ENCODE results near the gene AKT1S1.

Gene AKT1S1

DNA sequence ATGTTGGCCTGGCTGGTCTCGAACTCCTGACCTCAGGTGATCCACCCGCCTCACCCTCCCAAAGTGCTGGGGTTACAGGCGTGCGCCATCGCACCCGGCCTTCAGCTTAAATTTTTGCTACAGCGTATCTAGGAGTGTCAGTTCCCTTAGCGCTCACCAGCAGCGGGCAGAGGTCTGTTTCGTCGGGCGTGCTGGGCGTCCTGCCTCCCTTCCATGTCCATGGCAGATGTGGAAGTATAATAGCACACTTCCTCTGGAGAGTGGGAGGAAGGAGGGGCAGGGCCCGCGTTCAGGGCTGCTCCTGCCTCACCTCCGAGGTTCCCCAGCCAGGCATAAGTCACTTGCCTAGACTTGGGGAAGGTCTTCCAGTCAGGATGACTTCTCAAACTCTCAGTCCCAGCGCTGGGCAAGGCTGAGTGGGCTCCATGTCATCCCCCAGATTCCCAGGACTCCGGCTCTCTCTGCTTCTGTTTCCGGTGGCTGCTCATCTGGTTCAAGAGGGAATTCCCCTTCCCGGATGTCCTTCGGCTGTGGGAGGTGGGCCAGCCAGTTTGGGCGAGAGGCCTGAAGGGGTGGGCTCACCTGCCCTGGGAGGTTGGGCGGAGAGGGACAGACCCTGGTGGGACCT is 10.0 kb upstream of the AKT1S1 start:
- no peak overlapping the region for H3K4me3 ChIP-seq (ENCODE audit: low read depth, low read length)

DNA sequence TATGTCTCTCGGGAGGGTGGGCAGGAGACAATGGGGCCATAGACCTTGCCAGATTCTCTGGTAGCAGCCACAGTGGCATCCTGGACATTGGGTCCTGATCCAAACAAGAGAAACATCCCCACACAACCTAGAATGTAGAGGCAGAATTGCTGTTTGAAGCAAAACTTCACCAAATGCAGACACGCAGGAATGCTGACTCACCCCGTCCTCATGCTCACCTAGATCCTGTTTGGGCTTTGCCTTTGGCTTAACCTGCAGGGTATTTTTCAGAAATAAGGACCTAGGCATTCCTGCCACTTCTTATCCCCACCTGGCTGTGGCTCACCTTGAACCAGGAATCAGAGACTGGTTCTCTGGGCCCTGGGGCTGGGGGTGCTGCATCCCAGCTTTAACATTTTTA is 7.6 kb upstream of the AKT1S1 start:
- H3K4me3 ChIP-seq (ENCODE audit: low read depth, low read length) = no peak overlapping the region

DNA sequence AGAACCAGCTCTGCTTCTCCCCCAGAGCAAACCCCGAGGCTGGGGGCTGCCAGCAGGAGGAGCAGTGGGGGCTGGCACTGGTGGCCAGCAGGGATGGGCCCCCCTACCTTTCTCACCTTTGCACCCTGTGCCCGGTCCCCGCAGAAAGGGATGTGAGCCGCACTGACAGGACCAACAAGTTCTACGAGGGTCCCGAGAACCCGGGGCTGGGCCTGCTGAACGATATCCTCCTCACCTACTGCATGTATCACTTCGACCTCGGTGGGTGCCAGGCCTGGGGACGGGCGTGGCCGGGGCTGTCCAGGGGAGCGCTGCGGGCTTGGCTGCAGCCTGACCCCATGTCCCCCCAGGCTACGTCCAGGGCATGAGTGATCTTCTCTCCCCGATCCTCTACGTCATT is 7.0 kb upstream of the AKT1S1 start:
- no peak overlapping the region for H3K4me3 ChIP-seq (ENCODE audit: low read depth, low read length)

DNA sequence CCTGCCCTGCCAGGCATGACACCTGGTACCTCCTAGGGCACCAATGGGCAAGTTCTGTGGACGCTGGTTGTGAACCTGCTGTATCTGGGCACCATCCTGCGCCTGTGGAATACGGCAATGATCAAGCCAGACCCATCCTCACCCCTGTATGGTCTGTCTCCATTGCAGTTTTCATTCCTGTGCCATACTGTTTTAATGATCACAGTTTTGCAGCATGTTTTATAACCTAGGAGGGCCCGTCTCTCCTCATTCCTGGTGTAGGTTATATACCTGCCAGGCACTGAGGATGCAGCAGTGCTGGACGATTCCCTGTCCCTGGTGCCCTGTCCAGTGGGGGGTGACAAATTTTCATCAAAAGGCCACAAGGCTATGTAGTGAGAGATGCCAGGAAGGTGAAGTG is 5.9 kb upstream of the AKT1S1 start:
- no peak overlapping the region for H3K4me3 ChIP-seq (ENCODE audit: low read depth, low read length)

DNA sequence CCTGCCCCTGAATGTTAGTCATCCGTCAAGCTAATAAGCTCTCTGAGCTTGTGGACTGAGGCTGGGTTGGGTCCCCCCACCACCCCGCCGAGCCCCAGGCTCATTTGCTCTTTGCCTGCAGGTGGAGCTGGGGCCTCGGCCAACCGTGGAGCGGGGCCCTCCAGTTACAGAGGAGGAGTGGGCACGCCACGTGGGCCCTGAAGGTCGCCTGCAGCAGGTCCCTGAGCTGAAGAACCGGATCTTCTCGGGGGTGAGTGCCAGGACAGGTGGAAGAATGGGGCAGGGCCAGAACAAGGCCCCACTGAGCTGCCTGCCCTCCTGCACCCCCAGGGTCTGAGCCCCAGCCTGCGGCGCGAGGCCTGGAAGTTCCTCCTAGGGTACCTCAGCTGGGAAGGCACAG is 5.5 kb upstream of the AKT1S1 start:
- H3K4me3 ChIP-seq (ENCODE audit: low read depth, low read length) = no peak overlapping the region

DNA sequence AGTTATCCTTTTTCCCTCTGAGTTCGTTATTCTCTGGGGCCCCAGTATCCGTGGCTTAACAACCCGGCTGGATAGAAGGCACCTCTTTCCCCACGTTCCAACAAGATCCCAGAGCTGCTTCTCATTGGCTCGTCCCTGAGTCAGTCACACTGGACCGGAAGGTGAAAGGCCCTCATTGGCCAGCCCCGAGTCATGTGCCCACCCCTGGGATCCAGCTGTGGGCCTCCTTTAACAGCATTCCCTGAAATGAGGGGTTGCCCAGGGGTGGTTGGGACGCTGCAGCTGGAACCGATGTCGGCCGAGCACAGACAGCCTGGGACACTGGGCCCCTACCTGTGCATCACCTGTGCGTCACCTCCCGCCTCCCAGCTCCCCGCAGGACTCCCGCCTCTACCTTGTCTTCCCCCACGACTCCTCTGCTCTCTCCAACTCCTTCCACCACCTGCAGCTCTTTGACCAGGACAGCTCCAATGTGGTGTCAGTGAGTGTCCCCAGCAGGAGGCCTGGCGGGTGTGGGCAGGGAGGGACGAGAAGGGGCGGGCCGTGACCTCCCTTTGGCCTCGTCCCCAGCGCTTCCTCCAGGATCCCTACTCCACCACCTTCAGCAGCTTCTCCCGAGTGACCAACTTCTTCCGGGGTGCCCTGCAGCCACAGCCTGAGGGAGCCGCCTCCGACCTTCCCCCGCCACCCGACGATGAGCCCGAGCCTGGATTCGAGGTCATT is 4.7 kb upstream of the AKT1S1 start:
- no peak overlapping the region for H3K4me3 ChIP-seq (ENCODE audit: low read depth, low read length)

DNA sequence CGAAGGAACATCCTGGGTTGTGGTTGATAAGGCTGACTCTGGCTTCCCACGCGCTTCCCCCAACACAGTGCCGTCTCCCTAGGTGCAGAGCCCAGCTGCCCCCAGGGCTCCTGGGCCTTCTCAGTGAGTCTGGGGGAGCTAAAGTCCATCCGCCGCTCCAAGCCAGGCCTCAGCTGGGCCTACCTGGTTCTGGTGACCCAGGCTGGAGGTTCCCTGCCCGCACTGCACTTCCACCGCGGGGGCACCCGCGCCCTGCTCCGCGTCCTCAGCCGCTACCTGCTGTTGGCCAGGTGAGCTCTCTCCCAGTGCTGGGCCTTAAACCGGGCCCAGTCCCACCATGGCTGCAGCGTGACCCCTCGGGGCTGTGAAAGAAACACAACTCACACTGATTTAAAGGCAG is 4.0 kb upstream of the AKT1S1 start:
- H3K4me3 ChIP-seq (ENCODE audit: low read depth, low read length) = no peak overlapping the region

DNA sequence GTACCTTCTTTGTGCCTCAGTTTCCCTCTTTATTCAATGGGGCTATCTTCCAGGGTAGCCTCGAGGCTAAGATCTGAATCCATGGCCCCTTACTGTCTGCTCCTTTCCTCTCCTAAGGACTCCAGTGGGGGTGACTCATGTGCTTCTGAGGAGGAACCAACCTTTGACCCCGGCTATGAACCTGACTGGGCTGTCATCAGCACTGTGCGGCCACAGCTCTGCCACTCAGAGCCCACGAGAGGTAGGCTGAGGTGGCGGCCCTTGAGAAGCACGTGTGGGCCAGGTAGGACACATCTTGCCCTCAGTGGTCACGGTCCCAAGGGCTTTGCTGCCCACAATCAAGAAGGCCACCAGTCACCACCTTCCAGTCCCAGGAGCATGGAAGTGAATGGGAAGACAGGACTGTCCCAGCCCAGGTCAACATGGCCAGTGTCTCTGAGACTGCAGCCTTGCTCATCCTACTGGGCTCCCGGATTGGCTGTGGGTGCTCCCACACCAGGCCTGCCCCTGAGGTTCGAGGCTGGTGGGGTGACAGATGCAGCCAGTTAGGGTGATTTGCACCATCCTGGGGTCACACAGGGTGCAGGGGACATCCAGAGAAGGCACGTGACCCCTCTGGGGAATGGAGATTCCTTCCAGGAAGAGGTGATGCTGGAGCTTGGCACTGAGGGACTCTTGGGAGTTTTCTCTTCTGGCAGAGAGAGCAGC is 3.2 kb upstream of the AKT1S1 start:
- no peak overlapping the region for H3K4me3 ChIP-seq (ENCODE audit: low read depth, low read length)

DNA sequence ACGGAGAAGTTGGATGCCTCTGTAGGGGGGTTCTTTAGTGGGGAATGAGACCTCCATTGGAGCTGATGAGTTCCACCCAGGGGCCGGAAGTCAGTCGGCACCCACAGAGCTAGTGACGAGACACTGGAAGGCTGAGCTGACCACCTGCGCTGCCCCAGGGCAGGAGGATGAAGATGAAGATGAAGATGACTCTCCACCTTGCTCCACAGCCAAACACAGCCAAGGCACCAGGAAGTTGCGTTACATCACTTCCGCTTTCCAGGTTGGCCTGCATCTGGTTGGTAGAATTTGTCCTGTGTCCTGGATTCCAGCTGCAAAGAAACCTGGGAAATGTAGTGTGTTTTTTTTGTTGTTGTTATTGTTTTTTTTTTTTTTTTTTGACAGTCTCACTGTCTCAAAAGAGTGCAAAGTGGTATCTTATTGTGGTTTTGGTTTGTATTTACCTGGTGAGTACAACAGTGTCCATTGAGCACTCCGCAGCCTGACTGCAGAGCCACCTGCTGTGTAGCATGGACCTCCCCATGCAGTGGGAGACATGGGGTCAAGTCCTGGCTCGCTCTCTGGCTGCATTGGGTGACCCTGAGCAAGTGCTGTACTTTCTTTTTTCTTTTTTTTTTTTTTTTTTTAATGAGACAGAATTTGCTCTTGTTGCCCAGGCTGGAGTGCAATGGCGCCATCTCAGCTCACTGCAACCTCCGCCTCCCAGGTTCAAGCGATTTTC is 2.2 kb upstream of the AKT1S1 start:
- no peak overlapping the region for H3K4me3 ChIP-seq (ENCODE audit: low read depth, low read length)

DNA sequence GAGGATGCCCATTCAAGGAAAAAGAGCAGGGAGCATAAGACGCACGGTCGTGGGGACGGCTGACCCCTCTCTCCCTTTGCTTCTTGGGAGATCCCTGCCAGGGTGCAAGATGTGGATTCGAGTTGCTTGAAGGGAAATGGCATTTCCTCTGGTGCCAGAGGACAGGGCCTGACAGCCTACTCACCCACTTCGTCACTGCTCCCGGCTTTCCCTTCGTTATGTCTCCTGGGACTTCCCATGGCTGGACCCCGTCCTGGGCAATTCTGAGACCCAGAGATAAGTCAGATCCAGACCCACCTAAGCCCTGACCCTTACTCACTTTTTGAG is 1.6 kb upstream of the AKT1S1 start:
- peak overlapping the region; percentile 98 for H3K4me3 ChIP-seq (ENCODE audit: low read depth, low read length)

DNA sequence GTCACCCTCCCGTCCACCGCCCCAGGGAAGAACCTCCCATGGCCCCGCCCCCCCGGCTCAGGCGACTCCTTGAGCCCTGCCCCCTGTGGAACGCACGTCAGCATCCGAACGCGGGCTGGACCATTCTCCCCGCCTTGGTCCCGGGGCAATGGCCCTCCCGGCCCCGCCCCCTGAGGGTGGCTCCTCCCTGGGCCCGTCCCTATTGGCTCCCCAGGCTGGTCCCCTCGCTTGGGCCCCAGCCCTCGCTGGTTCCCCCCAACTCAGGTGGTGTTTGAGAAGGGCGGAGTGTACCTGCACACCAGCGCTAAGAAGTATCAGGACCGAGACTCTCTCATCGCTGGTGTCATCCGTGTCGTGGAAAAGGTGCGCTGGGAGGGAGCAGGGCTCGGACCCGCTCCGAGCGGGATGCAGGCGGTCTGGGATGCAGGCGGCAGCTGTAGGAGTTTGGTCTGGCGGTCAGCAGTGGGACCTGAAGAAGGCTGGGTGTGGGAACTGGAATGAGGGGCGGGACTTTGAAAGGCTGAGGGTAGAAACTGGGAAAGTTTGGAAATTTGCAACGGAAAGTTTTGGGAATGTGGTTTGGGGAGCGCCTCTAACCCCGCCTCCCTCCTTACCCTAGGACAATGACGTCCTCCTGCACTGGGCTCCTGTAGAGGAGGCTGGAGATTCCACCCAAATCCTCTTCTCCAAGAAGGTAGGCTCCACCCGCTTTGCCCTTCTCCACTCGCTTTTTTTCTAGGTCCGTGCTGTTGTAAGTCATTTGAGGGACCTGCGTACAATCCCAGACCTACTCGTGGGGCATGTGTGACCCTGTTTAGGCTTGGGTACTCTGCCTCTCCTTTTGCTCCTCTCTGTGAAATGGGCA is 956 bp upstream of the AKT1S1 start:
- H3K4me3 ChIP-seq (ENCODE audit: low read depth, low read length) = peak overlapping the region; percentile 98

DNA sequence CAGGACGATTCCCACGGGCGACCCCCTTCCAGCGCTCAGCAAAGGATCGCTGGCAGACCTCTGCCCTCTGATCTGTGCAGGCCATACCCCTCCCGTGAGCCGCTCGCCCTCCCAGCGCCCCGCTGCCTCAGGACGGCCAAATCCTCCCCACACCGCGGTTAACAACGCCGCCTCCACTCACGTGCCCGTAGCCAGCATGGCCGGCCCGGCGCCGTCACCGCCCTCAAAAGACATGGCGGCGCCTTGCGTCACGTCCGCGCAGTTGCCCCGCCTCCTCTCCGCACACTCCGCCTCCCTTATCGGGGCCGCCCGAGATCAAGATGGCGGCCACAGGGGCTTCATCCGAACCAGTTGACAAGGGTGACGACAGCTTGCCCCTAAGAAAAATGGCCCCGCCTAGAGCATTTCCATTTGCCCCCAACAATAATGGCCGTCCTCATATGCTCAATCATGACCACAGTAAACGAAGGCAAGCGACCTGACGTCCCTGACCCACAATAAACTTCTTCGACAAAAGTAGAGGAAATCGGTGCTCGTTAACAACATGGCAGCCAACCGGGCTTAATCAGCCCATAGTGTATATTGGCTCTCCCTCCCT is 634 bp downstream of the AKT1S1 start:
- H3K4me3 ChIP-seq (ENCODE audit: low read depth, low read length) = peak overlapping the region; percentile 98

DNA sequence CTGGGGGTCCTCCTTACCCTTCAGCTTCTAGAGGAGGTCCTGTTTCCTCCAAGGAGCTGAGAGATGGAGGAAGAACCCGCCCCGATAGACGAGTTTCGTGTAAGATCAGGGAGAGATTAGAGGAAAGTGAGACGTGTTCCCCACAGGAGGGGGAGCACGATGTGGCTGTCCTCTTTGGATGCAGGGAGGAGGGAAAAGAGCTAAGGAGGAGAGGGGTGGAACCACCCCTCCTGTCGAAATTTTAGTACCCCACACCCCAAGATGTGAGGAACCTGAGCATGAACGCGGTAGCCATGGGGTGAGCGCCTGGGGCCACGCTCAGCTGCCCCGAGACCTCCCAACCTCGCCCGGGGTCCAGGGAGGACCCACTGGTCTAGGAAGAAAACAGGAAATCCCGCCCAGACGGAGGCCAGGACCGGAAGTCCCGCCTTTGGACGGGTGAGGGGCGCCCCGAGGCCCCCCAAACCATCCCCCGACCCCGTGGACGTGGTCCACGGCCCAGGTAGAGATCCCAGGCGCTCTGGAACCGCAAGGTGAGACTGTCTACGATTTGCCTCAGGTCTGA is 1.2 kb downstream of the AKT1S1 start:
- H3K4me3 ChIP-seq (ENCODE audit: low read depth, low read length) = peak overlapping the region; percentile 98

DNA sequence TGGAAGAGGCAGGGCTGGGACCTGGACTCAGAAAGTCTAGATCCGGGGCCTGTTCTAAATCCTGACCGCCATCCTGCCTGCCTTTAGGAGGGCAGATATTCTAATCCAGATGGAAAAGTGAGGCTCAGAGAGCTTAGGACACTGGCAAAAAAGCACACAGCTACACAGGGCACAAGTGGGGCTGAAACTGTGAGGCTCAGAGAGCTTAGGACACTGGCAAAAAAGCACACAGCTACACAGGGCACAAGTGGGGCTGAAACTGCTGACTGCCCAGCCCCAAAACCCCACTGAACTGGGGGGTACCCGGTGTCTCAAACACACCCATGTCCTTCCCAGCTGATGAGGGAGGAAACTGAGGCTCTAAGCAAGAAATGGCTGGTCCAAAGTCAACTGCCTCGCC is 2.0 kb downstream of the AKT1S1 start:
- H3K4me3 ChIP-seq (ENCODE audit: low read depth, low read length) = peak overlapping the region; percentile 98

DNA sequence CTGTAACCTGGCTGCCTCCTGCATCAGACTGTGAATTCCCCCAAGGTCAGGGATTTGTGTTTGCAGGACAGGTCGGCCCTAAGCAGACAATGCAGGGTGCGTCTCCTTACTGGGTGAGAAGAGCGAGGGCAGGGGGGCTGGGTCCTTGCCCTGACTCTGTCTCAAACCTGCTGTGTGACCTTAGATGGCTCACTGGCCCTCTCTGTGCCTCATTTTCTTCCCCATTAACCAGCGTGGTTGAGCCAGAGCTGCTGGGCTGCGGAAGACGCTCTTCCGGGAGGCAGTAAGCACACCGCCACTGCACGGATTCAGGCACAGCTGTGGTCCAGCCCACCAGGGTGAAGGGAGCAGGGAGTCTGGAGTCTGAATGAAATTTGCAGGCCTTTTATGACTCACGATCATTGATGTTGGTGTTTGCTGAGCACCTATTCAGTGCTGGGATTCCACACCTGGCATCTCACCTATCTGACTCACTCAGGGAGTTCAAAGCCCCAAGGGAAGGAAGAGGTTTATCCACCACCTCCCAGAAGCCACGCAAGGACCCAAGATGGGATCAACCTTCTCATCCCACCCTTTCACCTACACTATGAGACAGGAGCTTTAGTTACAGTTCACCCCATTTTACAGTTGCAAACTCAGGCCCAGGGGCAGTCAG is 2.5 kb downstream of the AKT1S1 start:
- H3K4me3 ChIP-seq (ENCODE audit: low read depth, low read length) = no peak overlapping the region

DNA sequence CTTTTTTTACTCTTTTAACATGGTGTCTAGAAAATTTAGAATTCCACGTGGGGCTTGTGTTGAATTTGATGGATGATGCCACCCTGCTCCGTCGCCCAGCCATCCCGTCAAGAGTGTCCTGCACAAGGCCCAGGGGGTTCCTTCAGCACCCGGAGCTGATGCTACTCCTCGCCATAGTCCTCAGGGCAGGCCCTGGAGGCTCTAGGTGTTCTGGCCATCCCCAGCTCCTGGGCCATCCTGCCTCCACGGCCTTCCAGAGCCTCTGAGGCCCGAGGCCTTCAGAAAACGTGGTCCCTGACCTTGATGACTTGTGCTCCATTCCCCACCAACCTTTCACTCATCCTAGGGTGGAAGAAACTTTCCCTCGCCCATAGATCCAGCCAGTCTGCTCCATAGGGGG is 3.3 kb downstream of the AKT1S1 start:
- H3K4me3 ChIP-seq (ENCODE audit: low read depth, low read length) = no peak overlapping the region

DNA sequence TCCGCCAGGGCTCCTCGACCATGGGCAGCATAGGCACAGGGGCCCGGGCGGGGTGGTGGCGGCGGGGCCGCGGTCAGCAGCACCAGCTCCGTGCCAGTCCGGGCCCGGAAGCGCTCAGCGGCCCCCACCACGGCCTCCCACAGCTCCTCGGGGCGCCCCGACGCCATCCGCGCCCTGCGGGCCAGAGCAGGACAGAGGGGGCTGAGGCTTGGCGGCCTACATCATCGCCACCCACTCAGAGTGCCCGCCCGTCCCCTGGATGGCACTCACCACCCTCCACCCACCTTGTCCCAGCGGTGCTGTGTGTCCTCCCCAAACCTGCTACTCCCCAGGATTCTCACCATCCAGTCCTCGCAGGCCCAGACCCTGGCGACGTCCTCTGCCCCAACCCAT is 4.0 kb downstream of the AKT1S1 start:
- H3K4me3 ChIP-seq (ENCODE audit: low read depth, low read length) = no peak overlapping the region

DNA sequence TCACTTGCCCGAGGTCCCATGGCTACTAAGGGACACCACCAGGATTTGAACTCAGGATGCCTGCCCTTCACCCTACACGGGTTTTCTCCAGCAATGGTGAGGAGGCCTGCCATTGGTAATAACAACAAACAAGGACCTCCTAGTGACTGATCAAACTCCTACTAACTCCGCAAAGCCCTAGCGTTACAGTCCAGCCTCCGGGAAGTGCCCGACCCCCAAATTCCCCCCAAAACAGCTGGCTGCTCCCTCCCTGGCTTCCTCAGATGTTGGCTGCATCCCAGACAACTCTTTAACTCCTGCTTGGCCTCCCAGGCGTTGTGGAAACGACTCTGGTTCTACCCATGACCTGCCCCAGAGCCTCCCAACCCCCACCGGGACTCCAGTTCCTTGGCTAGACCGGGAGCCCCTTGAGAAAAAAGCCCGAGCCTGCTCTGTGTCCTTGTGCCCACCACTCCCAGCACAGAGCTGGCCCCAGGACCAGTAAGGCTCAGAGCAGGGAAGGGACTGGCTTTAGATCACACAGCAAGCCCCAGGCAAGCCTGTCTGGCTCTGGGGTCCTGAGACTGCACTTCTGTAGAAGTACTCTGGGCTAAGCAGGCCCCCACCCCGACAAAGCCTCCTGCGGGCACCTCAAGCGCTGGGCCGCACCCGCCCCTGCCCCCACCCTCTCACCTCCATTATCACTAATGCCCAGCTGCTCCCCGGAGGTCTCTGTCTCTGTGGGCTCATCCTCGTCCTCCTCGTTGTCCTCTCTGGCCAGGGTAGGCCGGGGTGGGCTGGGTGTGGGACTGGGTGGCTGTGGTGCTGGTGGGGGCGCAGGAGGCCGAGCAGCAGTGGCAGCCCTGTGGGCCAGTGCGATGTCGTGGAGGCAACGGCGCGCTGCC is 4.7 kb downstream of the AKT1S1 start:
- H3K4me3 ChIP-seq (ENCODE audit: low read depth, low read length) = no peak overlapping the region
